GM06990 (cell line): ENCODE data around the gene PLAU.

Source experiments
- DNase-seq: peaks from one replicate; pipeline ENCODE4 v3.0.0-alpha.2; 2011; ENCODE audit not compliant: insufficient read length; ENCODE audit errors: extremely low read depth
- H3K27me3 ChIP-seq: replicated peaks from 2 replicates; pipeline ENCODE4 v1.6.0; 2011; ENCODE audit warnings: low read length; ENCODE audit not compliant: control insufficient read depth, insufficient read depth
- H3K36me3 ChIP-seq: 2 replicates; pipeline ENCODE4 v1.5.1; 2011; ENCODE audit warnings: low read length; ENCODE audit not compliant: control insufficient read depth, insufficient read depth
- H3K4me3 ChIP-seq: replicated peaks from 2 replicates; pipeline ENCODE4 v1.5.1; 2011; ENCODE audit warnings: low read depth, mild to moderate bottlenecking, control low read depth, low read length
- TF ChIP-seq, protein P1 (sequence below): IDR thresholded peaks from 2 replicates; pipeline ENCODE4 v1.5.1; 2011; ENCODE audit warnings: low read length, control low read depth, mild to moderate bottlenecking, inconsistent platforms; ENCODE audit not compliant: insufficient read depth, poor library complexity, severe bottlenecking

The PLAU gene

GRCh38 chr10:73879296-73880173, 31.4 kb upstream of the PLAU start:
- H3K27me3 ChIP-seq: no peaks in the 10 kb centered on the region
- no peaks in the 10 kb centered on the region for H3K36me3 ChIP-seq
- DNase-seq: peak; percentile 84
- no peak overlapping the region for H3K4me3 ChIP-seq
- TF ChIP-seq, protein P1, sequence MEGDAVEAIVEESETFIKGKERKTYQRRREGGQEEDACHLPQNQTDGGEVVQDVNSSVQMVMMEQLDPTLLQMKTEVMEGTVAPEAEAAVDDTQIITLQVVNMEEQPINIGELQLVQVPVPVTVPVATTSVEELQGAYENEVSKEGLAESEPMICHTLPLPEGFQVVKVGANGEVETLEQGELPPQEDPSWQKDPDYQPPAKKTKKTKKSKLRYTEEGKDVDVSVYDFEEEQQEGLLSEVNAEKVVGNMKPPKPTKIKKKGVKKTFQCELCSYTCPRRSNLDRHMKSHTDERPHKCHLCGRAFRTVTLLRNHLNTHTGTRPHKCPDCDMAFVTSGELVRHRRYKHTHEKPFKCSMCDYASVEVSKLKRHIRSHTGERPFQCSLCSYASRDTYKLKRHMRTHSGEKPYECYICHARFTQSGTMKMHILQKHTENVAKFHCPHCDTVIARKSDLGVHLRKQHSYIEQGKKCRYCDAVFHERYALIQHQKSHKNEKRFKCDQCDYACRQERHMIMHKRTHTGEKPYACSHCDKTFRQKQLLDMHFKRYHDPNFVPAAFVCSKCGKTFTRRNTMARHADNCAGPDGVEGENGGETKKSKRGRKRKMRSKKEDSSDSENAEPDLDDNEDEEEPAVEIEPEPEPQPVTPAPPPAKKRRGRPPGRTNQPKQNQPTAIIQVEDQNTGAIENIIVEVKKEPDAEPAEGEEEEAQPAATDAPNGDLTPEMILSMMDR: peak; percentile 93

- Histone ChIP-seq H3K27me3 (no peaks in the 10 kb centered on the region), H3K36me3 (no peaks in the 10 kb centered on the region), H3K4me3 (no peak overlapping the region)
- DNase-seq: no peak
- TF ChIP-seq, protein P1: no peak
Measured at GRCh38 chr10:73881221-73881919, 29.6 kb upstream of the PLAU start.

- TF ChIP-seq, protein P1: no peak
- H3K4me3 ChIP-seq: no peak overlapping the region
- no peak for DNase-seq
- H3K36me3 ChIP-seq: no peaks in the 10 kb centered on the region
- H3K27me3 ChIP-seq: no peaks in the 10 kb centered on the region
Measured at GRCh38 chr10:73884017-73884416, 26.9 kb upstream of the PLAU start.

DNA sequence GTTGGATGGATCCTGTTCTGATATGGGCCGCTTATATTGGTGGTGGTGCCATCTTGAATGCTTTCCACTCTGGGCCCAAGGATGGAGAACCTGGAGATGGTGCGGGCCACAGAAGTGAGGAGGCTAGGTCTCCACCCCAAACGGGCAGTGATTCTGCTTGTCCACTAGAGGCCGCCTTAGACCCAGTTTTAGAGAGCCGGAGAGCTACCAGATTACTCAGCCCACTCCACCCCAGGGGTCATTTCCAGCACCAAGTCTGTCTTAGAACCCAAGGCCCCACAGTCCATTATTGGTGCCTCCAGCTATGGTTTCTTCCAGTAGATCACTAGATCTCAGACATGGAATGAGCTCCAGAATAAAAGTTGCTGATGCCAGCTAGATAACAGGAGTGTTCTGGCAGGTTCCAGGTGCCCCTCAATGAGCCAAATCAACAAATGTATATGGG, 24.8 kb upstream of the PLAU start:
- no peak for DNase-seq

DNA sequence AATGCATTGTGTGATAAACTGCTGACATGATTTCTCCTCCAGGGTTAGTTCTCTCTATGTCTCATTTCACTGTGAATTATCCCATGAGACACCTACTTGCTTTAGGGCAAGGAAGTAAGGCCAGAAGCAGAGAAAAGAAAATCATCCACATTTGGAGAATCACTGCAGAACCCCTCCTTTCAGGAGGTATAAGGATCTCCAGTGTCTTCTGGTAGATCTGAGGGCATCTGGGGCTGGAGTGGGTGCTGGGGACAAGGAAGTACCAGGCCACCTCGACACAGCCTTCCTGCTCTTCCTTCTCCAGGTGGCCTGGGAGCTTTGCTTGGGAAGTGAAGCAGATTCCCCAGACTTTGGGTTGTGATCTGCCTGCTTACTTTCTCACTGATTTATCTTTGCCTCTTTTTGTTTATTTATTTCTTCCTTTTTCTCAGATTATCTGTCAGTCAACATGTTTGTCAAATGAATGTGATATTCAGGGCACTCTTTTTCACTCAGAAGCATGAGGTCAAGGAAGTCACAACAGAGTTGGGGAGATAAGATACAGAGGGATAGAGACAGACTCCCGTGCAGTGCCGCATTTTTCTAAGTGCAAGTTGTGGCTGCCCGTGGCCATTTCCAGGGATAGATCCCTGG, 24.2 kb upstream of the PLAU start:
- DNase-seq: no peak
- Histone ChIP-seq H3K36me3 (no peaks in the 10 kb centered on the region), H3K4me3 (no peak overlapping the region), H3K27me3 (no peaks in the 10 kb centered on the region)
- TF ChIP-seq, protein P1: no peak

More for the DNA sequence above, 24.8 kb upstream of the PLAU start:
- TF ChIP-seq, protein P1: peak; percentile 89
- Histone ChIP-seq H3K4me3 (no peak overlapping the region), H3K36me3 (no peaks in the 10 kb centered on the region), H3K27me3 (no peaks in the 10 kb centered on the region)
